ENCODE measurements around the gene TRIO.
"Not testable (repeated sequence)": the region's sequence is repeated elsewhere in the genome, so short reads cannot be mapped to it uniquely, and the experiment has no call there.

The TRIO gene

DNA sequence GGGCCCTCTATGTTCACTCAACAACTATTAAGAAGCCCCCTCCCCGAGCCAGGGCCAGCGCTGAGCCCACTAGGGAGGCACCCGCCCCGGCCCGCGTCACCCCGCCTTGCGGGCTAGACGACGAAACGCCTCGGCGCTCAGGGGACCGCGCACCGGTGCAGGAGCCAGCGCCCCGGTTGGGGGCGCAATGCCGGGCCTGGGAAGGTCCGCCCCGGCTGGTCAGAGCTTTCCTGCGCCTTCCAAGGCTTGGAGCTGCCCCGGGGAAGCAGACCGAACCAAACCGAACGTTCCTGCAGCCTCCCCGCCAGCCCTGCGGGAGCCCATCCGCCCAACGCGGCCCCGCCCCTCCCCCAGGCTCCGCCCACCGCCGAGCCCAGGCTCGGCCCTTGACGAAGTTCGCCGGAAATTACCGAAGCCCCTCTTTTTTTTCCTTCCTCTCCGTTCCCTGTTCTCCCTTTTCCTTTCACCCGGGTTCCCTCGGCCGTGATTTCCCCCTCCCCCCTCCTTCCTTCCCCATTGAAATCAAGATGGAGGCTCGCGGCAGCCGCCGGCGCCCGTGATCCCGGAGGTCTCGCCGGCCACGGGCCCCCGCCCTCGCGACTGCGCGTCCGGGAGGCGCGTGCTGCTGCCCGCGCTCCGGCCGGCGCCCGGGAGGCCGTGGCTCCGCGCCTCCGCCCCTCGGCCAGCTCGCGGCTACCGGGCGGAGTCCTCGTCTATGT lies at the start of gene TRIO:
TRIO (plus strand) TSS at position 516 of the 719 bp plus-strand sequence. CDS start 384 bp downstream, outside the sequence.
- peak; percentile 87 for DNase-seq (ENCODE audit: low read depth)

DNA sequence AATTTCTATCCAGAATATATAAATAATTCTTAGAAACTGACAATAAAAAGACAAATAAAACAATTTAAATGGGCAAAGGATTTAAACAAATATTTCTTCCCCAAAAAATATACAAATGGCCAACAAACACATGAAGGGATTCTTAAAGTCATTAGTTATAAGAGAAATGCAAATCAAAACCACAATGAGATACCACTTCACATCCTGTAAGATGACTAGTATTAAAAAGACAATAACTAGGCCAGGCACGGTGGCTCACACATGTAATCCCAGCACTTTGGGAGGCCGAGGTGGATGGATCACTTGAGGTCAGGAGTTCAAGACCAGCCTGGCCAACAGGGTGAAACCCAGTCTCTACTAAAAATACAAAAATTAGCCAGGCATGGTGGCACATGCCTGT lies 45.8 kb upstream of the TRIO start:
- DNase-seq (ENCODE audit: low read depth): not testable (repeated sequence)

DNA sequence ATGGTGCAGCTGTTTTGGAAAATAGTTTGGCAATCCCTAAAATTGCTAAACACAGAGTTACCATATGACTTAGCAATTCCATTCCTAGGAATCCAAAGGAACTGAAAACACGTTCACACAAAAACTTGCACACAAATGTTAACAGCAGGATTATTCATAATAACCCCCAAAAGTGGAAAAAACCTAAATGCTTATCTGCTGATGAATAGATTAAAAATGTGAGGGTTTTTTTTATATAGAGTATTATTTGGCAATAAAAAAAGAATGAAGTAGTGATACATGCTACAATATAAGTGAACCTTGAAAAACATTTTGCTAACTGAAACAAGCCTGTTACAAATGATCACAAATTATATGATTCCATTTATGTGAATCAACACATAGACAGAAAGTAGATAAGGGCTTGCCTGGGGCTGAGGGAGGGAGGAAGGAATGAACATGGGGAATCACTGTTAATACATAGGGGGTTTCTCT lies 45.1 kb upstream of the TRIO start:
- DNase-seq (ENCODE audit: low read depth): no peak

DNA sequence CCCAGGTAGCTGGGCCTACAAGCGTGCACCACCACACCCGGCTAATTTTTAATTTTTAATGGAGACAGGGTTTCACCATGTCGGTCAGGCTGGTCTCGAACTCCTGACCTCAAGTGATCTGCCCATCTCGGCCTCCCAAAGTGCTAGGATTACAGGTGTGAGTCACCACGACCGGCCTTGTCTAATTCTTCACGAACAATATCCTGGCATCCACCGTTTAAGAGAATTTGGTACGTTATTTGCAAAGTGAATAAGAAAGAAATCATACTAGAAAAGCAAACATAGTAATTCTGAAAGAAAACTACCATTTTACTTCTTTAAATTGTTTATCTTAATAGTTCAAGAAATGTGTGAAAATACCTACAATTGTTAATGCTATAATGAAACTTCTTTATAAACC lies 42.9 kb upstream of the TRIO start:
- DNase-seq (ENCODE audit: low read depth): no peak

DNA sequence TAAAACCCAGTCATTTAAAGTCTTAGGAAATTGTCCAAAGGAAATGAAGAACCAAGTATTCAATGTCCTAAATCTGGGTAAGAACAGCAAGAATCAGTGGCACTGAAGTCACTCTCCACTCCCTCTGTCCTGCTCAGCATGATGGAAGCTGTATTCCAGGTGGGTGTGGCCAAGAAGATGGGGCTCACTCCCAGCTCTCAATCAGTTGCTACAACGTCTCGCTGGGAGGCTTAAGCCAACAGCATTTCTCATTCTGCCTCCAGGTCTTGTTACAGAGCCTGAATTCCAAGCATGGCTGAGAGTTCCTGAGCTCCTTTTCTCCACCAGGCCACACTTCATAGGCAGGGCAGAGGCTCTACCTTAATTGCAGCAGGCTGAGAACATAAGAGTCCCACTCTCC lies 41.2 kb upstream of the TRIO start:
- DNase-seq (ENCODE audit: low read depth): no peak

DNA sequence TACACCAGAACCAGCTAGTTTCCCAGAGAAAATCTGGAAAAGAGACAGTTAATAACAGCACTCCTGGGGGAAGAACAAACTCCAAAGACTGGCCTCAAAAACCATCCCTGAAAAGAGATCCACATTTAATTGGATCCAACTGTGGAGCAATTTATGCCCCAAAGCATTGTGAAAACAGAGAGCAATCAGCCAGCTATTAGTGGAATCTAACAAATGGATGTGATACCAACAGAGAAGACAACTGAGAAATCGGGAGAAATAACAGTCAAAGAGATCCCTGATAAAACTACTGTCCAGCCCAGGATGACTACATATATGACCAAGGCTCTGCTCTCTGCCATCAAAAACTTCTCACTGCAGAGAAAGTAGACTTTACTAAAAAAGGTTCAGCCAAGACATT lies 40.5 kb upstream of the TRIO start:
- DNase-seq (ENCODE audit: low read depth): no peak

DNA sequence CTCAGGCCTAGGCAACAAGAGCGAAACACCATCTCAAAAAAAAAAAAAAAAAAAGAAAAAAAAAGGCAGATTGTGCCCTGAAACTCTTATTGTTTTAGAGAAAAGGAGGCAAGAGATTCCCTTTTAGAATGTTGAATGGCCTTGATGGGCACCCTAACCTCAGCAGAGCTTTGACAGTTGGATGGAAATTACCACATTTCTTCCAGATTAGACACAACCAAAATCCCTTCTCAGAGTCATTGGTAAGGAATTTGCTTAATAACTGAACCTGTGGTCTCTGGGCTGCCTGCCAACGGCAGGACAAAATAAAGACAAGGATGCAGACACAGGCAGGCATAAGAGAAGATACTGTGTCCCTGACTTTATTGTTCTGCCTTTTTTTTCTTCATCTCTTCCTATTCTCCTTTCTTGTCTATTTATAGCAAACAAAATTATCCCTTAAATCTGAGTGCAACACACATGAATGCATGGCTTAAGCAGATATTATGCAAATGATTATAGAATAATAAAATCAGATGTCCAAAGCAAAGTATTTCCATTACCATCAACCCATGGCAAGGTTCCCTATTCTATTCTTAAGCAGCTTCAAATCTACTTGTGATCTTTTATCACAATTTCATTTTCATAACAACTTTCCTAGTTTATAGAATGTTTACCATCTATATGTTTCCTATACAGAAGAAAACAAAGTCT lies 37.3 kb upstream of the TRIO start:
- DNase-seq (ENCODE audit: low read depth): peak; percentile 67

DNA sequence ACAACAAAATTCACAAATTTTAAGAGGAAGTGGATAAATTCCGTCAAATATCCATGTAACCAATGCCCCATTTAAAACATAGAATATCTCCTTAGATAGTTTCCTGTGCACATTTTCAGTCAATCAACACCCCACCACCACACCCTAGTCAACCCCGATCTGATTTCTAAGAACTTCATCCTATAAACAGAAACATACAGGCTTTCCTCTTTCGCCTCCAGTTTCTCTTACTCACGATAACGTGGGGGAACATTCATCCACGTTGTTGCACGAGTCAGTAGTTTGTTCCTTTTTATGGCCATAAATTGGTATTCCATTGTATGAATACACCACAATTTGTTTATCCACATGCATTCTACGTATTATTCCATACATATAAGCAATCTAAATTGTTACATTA lies 35.6 kb upstream of the TRIO start:
- DNase-seq (ENCODE audit: low read depth): no peak

DNA sequence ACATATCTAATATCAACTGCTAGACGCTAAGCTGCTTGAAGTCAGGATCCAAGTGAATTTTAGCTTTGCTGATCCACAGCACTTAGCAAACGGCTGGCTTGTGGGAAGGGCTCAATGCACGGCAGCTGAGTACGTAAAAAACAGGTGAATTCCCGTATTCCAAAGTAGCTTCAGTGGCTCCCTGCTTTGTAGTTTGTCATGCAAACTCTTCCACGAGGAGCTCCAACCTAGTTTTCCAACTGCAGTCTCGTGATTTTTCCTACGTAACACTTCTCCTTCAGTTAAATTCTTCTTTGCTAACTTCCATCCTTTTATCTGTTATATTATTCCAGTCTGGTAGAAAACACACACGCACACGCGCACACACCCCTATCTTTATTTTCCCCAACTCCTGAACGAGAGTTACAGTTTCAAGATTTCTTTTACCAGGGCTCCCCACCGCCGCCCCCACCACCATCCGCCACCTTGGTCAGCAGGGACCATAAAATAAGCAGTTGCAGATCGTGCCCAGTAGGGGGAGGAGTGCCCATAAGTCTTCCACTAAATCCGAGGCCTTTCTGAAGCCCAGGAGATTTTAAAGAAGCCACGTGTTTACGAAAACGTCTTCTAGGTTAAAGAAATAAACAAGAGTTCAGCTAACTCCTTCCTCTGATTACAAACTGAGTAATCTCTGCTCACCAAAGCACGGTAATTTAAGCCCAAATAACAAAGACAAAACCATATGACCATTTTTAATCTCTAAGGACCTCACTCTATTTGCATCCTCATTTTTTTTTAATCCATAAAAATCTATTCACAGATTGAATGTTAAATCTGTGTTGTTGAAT lies 34.8 kb upstream of the TRIO start:
- peak; percentile 78 for DNase-seq (ENCODE audit: low read depth)

DNA sequence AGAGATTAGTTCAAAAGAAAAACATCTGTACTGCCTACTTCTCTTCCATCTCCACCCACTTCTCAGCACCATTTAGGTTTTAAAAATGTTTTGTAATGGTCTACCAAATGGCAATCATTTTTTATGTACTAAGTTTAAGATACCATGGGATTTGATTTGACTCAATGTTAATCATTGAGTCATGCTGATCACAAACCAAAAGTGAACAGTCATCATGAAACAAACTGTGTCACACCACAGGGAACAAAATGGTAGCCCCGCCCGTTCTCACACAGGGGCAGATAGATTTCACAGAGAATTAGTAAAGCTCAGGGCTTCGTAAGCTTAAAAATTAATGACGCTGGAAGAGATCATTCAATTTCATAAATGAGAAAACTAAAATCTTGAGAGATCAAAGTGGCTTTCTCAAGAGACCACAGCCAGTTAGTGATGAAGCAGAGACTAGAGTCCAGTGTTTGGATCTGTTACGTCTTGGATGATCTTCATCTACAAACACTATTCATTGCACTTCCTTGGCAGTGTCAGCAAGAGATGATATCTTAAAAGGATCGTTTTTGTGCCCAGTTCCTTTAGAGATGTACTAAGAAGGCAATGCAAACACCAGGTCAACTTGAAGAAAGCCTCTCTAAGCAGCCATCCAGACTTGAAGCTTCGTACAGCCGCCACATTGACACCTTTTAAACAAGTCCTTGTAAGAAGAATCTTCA lies 33.9 kb upstream of the TRIO start:
- DNase-seq (ENCODE audit: low read depth): no peak

DNA sequence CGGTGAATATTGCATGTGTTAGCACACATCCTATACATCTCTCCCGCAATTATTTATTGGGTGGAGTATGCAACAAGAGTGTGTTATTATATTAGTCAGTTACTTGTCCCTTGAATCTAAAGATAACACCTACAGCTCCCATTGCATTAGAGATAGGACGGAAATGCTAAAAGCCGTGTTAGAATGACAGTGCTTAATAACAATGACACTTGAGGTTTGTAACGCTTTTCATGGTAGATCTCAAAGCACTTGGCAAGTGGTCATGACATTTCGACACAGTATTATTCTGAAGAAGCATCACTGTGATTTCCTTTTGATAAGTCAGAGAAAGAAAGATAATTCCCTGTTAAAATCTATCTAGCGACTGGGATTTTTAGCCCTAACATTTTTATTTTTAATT lies 33.4 kb upstream of the TRIO start:
- DNase-seq (ENCODE audit: low read depth): no peak

DNA sequence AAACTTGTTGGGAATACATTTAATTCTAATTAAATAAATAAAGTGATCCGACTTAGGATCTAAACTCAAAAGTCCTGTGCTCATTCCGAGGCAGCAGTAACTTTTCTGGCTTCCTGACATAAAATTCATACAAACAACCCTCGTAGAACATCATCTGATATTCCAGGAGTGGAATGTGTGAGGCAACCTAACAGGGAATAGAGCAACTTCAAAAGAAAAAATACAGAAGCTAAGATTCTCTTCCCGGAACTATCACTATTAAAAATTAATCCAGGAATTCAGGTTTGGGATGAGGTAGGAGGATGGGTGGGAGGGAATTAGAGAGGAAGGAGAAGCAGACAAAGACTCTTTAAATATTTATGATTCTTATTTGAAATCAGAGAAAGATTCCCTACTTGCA lies 32.9 kb upstream of the TRIO start:
- no peak for DNase-seq (ENCODE audit: low read depth)

DNA sequence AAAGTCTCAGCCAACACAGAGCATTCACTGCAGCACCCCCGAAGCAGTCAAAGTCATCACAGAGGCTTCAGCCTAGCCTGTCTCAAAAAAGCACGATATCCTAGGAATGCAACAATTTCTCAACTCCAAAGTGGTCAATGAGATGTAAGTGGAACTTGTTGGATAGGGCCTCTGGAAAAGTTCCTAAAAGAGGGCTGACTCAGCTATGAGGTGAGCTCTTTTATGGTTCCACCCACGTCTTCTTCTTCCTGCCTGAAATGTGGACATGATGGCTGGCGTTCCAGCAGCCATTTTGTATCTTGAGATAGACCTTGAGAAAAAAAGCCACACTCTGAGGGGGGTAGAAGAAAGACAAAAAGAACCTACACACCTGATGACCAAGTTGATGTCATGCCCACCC lies 32.5 kb upstream of the TRIO start:
- peak; percentile 50 for DNase-seq (ENCODE audit: low read depth)

DNA sequence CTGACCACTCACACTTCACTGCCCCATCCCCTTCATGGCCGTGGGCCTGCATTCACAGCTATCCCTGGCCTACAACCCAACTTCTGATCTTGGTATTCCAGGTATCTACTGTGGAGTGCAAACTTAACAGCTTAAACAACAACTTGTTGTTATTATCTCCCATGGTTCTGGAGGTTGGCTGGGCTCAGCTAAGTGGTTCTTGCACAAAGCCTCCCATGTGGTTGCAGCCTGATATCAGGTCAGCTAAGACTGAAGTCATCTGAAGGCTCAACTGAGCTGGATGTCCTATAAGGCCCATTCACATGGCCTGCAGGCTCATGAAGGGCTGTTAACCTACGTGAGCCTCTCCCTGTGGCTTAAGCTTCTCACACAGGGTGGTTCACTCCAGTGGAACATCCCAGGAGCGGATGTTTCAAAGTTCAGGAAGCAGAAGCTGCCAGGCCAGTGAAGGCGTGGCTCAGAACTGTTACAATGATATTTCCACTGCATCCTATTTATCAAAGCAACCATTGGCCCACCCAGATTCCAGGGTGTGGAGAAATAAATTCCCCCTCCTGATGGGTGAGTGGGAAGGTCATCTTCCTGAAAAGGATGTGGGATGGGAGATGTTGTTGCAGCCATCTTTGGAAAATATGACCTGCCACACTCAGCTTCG lies 30.0 kb upstream of the TRIO start:
- no peak for DNase-seq (ENCODE audit: low read depth)

DNA sequence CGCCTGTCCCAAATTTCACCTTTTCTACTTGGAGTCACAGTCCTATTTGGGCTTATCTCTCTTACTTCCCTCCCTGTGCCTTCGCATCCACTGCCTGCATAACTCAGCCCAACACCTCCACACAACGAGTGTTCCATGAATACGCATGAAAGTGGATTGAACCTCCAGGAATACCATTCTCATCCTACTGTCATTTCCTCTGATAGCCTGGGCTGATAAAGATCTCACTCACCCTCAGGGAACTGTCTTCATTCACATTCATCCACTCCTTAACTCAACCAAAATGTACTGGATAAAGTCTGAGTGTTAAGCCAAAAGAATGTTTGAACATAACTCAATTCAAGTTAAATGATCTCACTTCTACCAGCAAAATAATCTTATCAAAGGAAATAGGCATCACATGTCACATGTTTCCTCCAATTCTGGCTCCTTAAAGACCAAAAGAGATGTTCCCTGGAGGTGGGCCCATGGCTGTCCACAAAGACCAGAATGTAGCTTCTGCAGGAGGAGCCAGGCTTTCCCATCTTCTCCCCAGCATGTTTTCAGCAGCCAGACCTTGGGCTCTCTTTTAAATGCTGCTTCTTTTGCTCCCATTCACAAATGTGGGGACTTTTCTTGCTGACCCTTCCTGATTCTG lies 28.4 kb upstream of the TRIO start:
- no peak for DNase-seq (ENCODE audit: low read depth)

DNA sequence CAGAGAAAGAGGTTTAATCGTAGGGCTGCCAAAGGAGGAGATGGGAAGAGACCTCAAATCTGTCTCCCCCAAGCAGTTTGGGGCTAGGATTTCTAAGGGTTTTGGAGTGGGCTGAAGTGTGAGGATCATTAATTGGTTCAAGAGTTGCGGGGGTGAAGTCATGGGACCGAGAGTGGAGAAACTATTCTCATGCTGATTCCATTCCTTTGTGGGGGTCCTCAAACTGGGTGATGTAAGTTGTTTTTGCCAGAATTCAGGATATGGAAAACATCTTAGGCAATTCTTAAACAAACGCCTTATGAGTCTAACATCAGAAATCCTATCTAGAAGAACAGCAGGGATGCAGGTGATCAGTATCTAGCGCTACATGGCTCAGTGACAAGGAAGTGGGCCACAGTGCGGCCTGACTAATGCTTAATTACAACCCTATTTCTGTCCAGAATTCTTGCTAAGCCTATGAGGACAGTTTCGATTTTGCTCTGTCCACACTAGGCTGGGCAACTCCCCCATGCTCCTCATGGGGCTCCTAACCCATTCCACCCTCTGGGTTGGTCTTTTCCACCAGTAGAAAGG lies 27.7 kb upstream of the TRIO start:
- no peak for DNase-seq (ENCODE audit: low read depth)

DNA sequence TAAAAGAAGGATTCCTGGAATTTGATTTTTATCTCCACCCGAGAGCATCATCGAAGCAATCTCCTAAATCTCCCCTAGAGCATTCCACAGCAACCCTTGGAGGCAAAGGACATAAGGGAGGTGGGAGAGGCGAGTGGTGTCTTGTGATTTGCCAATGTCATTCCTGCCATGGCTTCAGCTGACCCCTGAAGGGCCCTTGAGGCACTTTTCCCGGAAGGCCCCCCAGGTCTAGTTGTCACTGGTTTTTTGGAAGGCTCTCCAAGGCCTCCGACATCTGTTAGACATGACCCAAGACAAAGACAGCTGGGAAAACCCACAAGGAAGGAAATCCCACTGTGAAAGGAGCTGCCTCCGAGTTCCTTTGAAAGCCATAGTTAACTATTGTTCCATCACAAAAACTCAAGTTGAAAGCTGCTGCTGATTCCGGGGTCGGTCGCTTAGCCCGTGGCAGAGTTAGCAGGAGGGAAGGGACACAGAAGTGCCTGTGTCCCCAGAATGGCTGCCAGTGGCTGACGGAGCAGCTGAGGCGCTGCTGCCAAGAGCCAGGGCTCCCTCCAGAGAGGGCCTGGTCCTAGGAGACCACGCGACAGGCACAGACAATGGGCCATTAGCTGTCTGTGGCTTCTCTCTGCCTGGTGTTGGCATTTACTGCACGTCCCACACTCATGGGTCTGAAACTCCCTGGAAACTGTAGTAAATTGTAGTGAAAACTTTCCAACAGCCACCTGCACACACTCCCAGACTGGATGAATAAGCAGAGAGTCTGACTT lies 24.4 kb upstream of the TRIO start:
- no peak for DNase-seq (ENCODE audit: low read depth)

DNA sequence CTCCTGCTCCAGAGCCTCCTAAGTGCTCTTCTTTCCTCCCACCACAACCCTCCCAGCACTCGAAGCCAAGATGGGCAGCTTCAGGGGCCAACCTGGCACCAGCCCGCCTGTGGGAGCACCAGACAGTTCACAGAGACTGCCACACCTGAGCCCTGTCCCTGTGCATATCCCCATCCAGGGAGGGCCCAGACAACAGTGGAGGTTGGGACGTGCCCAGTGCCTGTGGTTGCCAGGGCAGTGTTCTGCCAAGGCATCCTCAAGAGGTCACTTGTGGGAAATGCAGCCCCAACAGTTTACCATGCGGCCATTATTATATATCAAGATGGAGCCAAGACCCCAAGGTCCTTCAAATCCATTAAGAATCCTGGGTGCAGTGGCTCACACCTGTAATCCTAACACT lies 23.0 kb upstream of the TRIO start:
- no peak for DNase-seq (ENCODE audit: low read depth)

DNA sequence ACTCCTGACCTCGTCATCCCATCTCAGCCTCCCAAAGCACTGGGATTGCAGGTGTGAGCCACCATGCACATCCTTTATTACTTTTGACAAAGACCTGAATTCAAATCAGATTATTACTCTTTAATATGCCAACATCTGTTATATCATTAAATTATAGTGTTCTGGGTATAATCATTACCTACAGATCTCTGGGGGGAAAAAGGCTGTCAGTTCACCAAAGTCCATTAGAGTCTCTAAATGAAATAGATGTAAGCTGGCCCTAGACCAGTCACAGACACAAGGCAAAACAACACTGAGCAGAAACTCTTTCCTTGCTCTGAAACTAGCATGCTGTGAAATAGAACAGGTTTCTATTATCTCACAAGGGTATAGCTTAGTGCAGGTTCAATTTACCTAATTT lies 21.6 kb upstream of the TRIO start:
- no peak for DNase-seq (ENCODE audit: low read depth)

DNA sequence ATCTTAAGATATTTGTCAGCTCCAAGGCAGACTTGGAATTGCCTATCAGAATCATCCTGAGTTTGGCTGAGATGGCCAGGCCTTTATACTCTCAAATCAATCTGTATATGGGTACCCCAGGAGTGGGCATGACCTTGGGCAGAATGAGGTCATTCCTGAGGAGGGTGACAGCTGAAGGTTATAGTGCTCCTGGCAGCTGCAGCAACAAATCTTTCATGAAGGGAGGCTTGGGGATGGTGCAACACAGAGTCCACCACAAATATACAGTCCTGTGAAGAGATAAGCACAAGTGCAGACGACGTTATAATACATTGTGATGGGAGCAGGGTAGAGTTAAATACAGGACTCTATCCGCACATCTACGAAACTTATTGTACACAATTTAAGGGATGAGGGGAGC lies 21.1 kb upstream of the TRIO start:
- no peak for DNase-seq (ENCODE audit: low read depth)
